Activated CD4-positive, CD25-positive, alpha-beta regulatory T cell treated with anti-CD3 and anti-CD28 coated beads, Interleukin-2, amount 50 U/mL, for 24 hours (primary cell): Measurements from ENCODE around the gene CEND1.

Experiments
- ATAC-seq, 2 donors: fragments of 150-1000 bp; cut with Tn5 transposase; one replicate each; pipeline ENCODE4 v1.10.0; 2021; ENCODE audit warnings: mild to moderate bottlenecking in 1 of 2, moderate library complexity in 1 of 2

CEND1 gene

DNA sequence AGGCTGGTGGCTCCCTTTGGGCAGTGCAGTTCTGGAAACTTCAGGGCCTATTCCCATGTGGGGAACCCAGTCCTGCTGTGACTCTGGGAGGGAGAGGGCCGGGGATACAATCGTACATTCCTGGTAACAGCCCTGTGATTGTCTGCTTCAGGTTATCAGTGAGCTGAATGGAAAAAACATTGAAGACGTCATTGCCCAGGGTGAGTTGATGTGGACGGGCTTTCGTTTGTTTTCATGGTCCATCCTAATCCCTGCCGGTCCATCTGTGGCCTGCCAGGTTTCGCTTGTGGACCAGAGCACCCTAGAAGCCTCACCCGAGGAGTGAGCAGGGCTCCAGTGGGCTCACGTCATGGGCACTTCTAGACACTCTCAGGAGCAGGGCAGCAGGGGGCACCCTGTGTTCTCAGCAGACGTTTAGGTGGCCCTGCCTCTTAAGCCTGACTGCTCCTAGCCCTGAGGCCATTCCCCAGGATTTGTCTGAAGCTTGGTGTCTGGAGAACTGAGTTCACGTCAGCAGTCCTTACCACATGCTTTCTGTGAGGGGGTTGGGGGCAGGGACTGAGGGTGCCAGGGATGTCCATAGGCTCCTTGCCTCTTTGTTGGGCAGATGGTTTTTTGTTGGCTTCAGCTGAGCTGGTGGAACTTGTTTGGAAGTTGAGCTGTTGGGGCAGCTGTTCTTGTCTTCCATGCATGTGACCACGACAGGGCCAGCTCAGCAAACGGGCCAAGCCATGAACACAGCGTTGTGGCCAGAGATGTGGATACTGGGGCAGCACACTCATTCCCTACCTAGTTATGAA, 21.8 kb upstream of the CEND1 start:
- ATAC-seq: no peak

DNA sequence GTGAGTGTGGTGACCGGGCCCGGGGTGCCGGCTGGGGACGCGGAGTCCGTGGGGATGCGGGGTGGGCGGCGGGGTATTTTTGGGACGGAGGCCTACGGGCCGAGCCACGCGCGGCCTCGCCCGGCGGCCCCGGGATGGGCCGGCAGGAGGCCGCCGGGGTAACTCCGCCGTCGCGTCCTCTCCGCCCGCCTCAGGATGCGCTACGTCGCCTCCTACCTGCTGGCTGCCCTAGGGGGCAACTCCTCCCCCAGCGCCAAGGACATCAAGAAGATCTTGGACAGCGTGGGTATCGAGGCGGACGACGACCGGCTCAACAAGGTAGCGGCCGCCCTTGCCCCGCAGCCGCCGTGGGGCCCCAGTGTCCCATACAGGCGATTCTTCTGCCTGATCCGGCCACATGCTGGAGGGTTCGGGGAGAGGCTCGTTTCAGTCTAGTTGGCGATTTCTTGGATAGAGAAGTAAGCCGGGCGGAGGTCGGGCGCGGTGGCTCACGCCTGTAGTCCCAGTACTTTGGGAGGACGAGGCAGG, 20.2 kb upstream of the CEND1 start:
- peak; percentile 2 for ATAC-seq

DNA sequence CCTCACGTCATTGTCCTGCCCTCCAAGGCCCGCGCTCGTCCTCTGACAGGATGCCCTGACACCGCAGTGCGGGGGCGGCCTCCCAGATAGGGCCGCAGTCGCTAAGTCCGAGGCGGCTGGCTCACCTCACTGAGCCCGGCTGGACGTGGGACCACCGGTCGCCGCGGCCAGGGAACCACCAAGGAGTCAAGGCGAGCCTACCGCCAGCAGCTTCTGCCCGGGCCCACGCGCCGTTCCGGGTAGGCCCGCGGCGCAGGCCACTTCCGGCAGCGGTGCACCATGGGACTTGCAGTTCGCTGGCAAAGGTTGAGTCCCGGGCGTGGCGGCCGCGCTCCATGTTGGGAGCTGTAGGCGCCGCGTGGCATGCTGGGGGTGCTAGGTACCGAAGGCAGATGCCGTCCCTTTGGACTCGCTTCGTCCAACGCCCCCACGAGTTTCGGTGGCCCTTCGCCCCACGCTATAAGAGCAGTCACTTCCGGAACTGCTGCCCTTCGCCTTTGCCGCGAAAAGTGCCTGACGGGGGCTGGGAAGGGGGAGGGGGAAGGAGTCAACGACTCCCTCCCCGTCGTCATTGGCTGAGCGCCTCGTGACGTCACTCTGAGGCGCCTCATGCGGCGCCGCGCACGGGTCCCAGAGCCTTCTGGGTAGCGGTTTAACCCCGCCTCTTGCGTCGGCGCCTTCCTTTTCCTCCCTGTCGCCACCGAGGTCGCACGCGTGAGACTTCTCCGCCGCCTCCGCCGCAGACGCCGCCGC, 19.6 kb upstream of the CEND1 start, which contains the start of gene RPLP2:
RPLP2 (plus strand) TSS at position 681 of the 753 bp plus-strand sequence. CDS start 268 bp downstream, outside the sequence.
- ATAC-seq: peak; percentile 88

DNA sequence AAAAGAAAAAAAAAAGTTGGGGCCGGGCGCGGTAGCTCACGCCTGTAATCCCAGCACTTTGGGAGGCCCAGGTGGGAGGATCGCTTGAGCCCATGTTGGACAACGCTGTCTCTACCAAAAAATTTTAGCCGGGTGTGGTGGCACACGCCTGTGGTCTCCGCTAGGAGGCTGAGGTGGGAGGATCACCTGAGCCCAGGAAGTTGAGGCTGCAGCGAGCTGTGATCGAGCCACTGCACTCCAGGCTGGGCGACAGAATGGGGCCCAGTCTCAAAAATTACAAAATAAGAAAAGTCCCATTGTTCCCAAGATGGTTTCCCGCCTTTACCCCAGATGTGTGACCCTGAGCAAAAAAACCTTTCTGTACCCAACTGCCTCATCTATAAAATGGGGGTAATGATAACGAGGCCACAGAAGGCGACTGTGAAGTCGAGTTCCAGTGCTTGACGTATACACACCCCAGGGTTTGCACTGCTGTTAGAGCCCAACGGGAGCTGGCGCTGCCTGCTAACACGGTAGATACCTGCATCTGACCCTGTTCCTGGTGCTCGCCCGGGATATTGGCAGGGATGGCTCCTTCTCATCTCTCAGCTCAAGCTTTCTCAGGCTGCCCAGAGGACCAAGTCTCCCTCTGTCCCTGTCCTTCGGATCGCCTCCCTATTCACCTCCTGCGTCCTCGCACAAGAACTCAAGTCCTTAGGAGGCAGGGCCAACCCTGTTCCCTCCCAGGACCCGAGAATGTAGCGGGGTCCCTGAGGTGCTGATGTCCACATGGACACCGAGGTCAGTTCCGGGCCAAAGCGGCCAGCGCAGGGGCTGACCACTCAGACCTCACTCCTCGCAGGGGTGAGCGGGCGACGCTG, 18.8 kb upstream of the CEND1 start:
- ATAC-seq: no peak

DNA sequence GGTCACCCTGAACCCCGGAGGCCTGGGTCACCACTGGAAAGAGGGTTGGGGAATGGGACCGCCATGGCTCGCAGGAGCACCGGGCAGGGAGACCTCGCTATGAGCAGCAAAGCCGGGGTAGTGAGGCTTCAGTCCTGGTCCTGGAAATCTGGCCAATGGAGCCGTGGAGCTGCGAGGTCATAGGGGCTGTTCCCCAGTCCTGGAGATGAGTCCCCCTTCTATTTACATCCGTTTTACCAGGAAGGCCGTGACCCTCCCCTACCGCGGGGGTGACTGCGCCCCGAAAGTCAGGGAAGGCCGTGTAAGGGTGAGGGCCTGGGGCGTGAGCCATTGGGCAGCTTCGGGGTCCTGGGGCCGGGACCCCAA, 14.7 kb upstream of the CEND1 start:
- ATAC-seq: no peak

DNA sequence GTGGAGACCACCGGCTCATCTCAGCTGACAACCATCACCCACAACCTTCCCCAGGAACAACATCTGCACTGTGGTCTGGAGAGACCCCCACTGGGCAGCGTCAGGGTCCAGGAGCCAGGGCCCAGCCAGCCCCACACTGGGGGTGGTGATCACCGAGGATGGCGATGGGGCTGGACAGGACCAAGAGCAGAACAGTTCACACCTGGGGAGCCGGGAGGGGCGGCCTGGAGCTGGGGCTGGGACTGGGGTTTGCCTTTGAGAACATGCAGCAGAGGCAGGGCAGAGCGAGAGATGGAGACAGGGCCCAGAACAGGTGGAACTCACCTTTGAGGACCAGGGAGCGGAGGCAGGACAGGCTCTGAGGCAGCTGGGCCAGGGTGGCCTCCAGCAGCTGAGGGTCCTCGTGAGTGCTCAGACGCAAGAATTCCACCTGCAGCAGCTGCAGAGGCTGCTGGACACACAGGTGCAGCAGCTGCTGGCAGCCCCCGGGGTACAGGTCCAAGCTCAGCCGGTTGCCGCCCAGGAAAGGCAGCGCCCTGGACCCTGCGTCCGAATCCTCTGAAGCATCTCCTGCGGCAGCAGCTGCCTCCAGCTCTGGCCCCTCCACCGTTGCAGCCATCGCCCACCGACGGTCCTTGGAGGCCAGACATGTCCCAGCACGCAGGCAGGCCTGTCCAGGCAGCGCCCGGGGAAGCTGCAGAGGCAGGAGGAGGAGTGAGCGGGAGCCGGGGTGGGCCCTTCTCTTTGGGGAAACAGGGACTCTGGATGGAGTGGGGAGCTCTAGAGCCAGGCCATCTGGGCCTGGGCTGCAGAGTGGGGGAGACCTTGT, 14.1 kb upstream of the CEND1 start:
- ATAC-seq: no peak

DNA sequence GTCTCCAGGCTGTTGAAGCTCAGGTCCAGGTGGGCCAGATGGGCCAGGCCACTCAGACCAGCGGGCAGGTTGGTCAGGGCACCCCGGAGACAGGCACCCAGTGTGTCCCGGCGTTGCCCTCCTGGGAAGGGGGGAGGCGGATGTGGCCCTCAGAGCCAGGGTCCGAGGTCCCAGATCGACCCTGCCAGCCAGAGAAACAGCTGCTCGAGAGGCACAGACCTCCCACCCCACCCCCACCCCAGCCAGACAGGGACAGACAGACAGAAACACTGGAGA, 13.5 kb upstream of the CEND1 start:
- no peak for ATAC-seq

DNA sequence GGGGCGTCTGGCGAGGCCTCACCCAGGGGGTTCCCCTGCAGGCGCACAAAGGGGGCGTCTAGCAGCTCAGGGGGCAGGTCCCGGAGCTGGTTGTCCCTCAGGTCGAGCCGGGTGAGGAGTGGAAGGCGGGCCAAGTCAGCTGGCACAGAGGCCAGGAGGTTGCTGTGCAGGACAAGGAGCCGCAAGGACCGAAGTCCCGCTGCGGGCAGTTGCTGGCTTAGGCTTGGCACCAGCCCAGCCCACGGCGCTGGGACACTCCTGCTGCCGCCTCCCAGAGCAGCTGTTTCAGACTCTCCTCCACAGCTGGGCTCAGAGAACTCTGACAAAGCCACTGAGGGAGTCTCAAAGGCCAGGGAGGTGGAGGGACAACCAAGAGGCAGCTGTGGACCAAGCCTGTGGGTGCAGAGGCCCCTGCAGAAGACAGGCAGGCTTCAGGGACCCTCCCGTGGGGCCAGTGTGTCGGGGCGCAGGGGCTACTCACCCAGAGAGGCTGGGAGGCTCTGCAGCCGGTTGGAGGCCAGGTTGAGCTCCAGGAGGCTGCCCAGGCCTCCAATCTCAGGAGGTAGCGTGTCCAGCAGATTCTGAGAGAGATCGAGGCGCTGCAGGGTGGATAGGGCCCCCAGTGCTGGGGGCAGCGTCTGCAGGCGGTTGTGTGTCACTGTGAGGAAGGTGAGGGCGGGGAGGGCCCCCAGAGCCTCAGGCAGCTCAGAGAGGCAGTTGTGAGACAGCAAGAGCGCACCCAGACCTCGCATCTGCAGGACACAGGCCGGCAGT, 13.0 kb upstream of the CEND1 start:
- no peak for ATAC-seq

DNA sequence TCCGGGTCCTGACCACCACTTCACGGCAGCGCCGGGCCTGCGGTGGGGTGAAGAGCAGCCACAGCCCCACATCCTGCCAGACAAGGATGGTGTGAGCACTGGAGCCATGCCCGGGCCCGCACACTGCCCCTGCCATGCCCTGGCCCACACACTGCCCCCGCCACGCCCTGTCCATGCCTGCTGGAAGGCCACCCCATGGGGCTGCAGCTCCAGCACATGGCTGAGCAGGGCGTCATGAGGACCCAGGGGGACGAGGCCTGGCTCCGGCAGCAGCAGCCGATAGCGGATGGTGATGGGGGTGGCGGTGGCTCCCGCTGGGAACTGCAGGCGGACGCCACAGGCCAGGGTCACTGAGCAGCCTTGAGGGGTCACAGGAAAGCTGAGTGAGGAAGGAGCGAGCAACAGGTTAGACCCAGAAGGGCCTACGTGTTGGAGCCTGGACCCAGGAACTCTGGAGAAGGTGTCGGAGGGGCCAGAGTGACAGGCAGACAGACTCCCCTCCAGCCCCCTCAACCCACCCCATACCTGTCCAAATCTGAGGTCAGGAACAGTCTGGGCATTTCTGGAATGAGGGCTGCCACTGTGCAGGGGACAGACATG, 12.2 kb upstream of the CEND1 start:
- no peak for ATAC-seq

DNA sequence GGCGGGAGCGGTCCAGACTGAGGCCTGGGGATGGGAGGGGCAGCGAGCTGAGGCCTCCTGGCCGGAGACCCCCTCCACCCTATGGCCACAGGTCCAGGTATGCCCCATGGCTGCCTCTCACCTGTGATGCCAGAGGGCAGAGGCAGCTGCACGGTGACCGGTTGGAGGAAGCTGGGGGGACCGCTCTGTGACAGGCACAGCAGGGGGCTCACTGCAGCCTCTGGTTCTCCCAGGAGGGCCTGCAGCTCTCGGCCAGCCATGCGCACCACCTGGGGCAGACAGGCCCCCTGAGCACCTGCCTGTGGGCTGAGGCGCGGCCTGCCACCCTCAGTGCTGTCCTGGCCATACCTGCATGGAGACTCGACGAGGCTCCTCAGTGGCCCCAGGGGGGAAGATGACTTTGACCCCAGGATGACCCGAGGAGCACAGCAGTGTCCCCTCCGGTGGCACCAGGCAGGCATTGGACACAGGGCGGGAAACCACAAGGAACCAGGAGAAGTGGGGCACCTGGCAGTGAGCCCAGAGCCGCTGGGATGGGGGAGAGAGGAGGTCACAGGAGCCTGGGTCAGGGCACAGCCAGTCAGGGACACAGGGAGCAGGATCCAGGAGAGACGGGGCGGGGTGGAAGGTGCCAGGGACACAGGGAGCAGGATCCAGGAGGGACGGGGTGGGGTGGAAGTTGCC, 11.3 kb upstream of the CEND1 start:
- ATAC-seq: no peak

DNA sequence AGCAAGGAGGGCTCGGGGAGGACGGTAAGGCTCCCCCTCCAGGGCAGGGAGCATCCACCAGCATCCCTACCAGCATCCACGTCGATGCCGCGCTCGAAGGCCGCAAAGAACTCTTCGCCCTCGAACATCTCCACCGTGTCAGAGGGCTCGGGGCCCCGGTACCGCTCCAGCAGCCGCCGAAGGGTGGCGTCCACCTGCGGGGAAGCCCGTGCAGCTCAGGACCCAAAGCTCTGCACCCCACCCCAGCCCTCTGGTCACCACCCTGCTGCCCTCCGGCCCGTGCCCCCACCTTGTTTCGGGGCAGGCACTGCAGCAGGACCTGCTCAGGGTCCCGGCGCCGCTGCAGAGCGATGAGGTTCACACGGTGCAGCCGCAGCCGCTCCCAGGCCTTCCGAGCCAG, 10.6 kb upstream of the CEND1 start:
- no peak for ATAC-seq

DNA sequence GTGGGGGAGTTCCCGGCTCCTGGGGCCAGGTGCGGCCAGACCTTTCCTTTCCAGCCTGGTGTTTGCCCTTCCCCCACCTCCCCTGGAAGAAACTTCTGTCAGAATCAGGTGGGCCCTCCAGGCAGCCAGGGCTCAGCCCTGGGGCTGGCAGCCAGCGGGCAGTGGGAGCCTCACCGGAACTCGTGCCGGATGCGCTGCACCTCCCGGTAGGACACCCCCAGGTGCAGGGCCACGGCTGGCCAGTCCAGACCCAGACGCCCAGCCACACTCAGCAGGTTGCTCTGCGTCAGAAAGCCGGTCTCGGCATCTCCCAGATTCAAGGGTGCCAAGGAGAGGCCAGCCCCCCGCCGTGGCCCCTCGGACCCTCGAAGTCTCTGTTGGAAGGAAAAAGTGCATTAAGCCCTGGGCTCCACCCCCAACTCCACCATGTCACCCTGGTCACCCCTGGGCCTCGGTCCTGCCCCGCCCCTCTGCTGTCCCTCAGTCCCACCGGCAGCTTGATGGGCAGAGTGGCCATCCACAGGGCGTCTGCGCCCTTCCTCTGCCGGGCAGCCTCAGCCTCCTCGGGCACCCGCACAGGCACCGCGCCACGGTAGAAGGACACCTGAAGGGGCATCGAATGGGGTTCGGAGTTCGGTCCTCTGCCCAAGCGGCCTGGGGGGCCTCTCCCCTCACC, 9.9 kb upstream of the CEND1 start:
- no peak for ATAC-seq

DNA sequence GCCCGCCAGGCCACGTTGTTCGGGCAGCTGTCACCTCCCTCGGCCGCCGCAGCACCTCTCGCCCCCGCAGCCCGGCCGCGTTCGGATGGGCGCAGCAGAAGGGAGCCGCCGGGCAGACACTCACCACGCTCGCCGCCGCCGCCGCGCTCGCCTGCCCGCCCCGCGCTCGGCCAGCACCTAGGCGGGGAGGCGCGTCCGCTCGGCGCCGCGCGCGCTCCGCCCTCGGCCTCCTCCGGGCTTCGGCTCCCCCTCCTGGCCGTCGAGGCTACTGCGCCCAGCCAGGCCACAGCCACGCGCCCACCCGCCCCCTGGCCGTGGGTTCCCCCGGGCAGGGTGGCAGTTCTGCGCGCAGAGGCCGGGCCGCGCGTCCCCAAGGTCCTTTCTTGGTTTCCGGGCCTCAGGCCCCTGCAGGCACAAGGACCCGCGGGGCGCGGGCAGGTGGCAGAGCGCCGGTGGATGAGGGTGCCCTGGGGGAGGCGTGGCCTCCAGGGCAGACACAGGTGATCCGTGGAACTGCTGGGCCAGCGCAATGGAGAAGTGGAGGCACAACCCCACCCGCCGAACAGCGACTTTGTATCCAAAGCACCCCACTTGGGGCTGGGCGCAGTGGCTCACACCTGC, 8.3 kb upstream of the CEND1 start, which contains the start of gene SLC25A22:
SLC25A22 (minus strand) TSS at position 189 of the 621 bp plus-strand sequence. CDS start 3,275 bp downstream, outside the sequence.
- ATAC-seq: peak; percentile 49

DNA sequence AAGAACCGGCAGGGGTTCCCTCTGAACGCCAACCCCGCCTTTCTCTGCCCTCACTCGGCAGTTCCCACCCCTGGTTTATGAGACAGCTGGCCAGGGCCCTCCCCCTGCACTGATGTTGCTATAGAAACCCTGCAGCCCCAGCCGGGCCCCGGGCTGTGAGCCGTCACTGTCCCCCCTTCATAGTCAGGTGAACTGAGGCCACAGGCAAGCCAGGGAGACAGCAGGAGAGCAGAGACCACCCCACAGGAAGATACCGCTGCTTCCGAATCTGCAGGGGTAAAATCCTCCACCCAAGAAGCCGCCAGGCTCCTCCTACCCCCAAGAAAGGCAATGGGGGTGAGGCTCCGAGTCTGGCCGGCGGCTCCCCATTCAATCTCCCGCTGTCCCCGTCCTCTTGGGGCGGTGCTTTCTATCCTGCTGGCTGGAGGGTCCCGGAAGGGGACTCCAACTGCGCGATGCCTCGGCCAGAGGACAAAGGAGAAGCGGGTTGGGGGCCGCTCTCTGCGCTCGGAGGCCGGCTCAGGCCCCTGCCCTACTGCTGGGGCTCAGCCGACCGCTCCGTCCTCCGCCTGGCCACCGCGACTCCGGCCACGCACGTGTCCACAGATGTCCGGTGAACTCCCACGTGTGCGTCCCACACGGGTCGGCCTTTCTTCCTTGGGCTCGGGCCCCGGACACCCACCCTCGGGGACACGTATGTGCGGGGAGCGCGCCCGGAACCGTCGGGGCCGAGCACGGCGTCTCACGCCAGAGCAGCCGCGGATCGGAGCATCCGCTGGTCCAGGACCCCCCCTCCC, 7.6 kb upstream of the CEND1 start:
- peak; percentile 46 to 55 for ATAC-seq

DNA sequence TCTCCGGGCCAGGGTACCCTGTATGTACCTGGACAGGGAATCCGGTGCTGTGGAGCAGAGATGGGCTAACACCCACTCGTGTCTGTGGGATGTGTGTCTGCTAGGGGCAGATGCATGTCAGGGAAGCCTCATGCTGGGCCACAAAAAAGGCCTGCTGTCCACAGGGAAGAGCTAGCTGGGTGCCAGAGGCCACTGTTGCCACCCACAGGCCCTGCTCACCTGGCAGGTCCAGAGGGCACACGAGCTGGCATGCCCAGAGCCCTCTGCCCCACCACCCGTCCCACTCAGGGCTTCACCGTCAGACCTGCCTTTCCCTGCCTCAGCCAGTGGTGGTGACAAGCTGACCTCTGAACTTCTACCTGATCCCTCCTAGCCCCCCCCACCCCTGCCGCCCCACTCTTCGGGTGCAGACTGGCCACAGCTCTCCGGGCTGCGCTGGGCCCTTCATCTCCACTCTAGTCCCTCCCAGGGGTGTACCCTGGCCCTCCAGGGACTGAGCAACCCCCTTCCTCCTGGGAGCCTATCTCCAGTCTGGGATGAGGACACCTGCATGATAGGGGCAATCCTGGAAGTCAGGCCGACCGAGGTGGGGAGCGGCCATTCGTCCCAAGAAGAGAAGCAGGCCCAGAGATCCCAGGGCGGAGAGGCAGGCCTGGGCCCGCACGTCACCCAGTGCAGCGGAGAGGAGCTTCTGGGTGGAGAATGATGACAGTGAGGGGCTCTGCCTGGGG, 6.8 kb upstream of the CEND1 start:
- ATAC-seq: no peak

DNA sequence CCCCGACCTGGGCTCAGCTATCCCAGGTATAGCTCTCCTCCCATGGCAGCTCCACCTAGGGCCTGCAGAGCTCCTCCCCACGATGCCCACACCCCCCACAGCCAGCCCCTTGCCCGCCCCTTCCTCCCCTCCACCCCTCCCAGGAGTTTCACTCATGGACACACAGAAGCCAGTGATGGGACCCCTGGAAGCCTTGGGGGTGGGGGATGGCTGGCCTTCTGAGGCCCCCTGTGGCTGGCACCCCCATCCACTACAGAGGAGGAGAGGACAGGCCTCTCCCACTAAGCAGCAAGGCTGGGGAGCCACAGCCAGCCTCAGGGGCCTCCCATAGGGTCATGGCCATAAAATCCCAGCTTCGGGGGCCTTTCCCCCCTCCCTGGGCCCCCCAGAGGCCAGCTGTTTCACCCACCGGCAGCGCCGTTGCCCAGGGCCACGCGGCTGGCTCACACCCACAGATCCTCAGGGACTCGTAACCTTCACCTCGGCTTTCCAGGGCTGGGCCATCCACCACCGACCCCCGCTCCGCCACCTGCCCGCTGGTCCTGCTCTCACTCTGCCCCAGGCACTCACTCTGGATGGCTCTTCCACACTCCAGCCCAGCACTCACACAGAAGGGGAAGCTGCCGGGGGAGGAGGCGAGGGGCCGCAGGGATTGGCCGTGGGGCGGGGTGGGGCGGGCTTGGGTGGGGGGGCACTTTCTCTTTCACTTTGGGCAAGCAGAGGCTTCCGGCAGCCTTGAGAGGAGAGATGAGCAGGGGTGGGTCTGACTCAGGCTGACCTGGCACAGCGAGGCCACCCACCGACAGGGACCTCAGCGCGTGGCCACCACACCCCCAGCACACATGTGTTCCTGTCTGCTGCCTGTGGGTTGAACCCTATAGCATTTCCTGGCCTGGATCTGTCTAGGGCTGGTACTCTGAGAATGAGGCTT, 6.0 kb upstream of the CEND1 start:
- peak; percentile 81 to 82 for ATAC-seq
